Measurements from ENCODE around the gene SVBP. TPM values are rescaled to one million over a fixed set of nuclear protein-coding genes. Genes with fewer than 3 reads are reported as not detected.

The SVBP gene
- total RNA-seq, 1 experiment from 2014 or later, result 41.3 TPM

- no peaks in the 10 kb centered on the region; a peak in 1 of 4 replicates for H3K4me1 Mint-ChIP-seq
- no peaks in the 10 kb centered on the region for H3K4me1 ChIP-seq (ENCODE audit: insufficient read depth, low read length)
- no peak overlapping the region for H3K14ac ChIP-seq (ENCODE audit: insufficient read depth, low read length)
- H3K4ac ChIP-seq (ENCODE audit: low read depth, low read length), result no peak overlapping the region
- H2BK5ac ChIP-seq (ENCODE audit: insufficient read length, low read length), result no peak overlapping the region
- H3K4me2 ChIP-seq (ENCODE audit: insufficient read depth, insufficient read length, low read length), result no peak overlapping the region
- H3K9me3 ChIP-seq (ENCODE audit: control insufficient read depth, low read depth, low read length), result no peaks in the 10 kb centered on the region
- no peak for DNase-seq
- WGBS (ENCODE audit: extremely low coverage, insufficient read length, low lambda C conversion rate), result no CpG with 5 or more reads among the region's 2 CpGs
- no peaks in the 10 kb centered on the region for H3K27me3 ChIP-seq (ENCODE audit: insufficient read depth, low read length)
- no peak overlapping the region for H3K23ac ChIP-seq (ENCODE audit: insufficient read length, low read depth, low read length)
- H2BK20ac ChIP-seq (ENCODE audit: low read depth, low read length, poor library complexity, severe bottlenecking), result no peak overlapping the region
- H4K20me1 ChIP-seq (ENCODE audit: control insufficient read depth, insufficient read depth, insufficient read length), result no peaks in the 10 kb centered on the region
- no peaks in the 10 kb centered on the region for H3K27me3 Mint-ChIP-seq (ENCODE audit: low read depth)
- H3K36me3 Mint-ChIP-seq (ENCODE audit: insufficient read depth in 1 of 3, low read depth in 3 of 3), result peaks cover 20 to 57% (median 54%) of the 10 kb centered on the region in 3 experiments
- no peak overlapping the region for H3K56ac ChIP-seq (ENCODE audit: insufficient read length, low read depth, low read length)
- H3K4me3 Mint-ChIP-seq, result no peak overlapping the region
- H3K79me2 ChIP-seq (ENCODE audit: insufficient read depth, low read length), result 0 out of 2 replicates have a peak, but pooled peaks cover 3% of the 10 kb centered on the region
- no peak for TF ChIP-seq CTCF (conservative IDR thresholded peaks at IDR 0.05)
- H2AFZ ChIP-seq (ENCODE audit: low read length), result no peak overlapping the region
- H3K27ac ChIP-seq (ENCODE audit: insufficient read length, low read depth, low read length), result no peak overlapping the region
- no peak overlapping the region for H3K18ac ChIP-seq (ENCODE audit: insufficient read length, low read depth, low read length)
- H4K91ac ChIP-seq (ENCODE audit: insufficient read length, low read depth, low read length), result no peak overlapping the region
- no peak overlapping the region for H3K27ac Mint-ChIP-seq
- H2AK5ac ChIP-seq (ENCODE audit: insufficient read length, low read length), result no peak overlapping the region
- no peaks in the 10 kb centered on the region for H3K79me1 ChIP-seq (ENCODE audit: insufficient read depth, low read depth, low read length, poor library complexity, severe bottlenecking)
- H2BK120ac ChIP-seq (ENCODE audit: low read depth, low read length, poor library complexity, severe bottlenecking), result no peak overlapping the region
- H3T11ph ChIP-seq (ENCODE audit: low read length), result no peak overlapping the region
- no peak overlapping the region for H2BK12ac ChIP-seq (ENCODE audit: insufficient read length, low read depth, low read length)
- H3K23me2 ChIP-seq (ENCODE audit: insufficient read length, low read depth, low read length, poor library complexity, severe bottlenecking), result no peaks in the 10 kb centered on the region
- H4K8ac ChIP-seq (replicated peaks; ENCODE audit: insufficient read length, low read depth, low read length), result no peak overlapping the region
- H3K9me3 Mint-ChIP-seq, result no peaks in the 10 kb centered on the region
- H4K5ac ChIP-seq (ENCODE audit: insufficient read length, low read depth, low read length), result no peak overlapping the region
- H3K9ac ChIP-seq (ENCODE audit: extremely low read depth, insufficient read length, low read length), result no peak overlapping the region
- no peak overlapping the region for H2BK15ac ChIP-seq (ENCODE audit: low read depth, low read length)
These were observed 43.8 kb downstream of the SVBP start for GRCh38 chr1:42773420-42773819.
